GM21515 (cell line): ENCODE results near the gene BDH1.
A peak's percentile ranks its signal among the peaks of the same experiment; 100 is the strongest.
"Not testable (repeated sequence)": the region's sequence is repeated elsewhere in the genome, so short reads cannot be mapped to it uniquely, and the experiment has no call there.

Experiments
- ATAC-seq: cut with Tn5 transposase; IDR thresholded peaks from one replicate; pipeline ENCODE4 v1.9.1; 2021; ENCODE audit not compliant: unreplicated experiment

Gene BDH1

GRCh38 chr3:197578376-197578775, 22.6 kb upstream of the BDH1 start:
- ATAC-seq = no peak

DNA sequence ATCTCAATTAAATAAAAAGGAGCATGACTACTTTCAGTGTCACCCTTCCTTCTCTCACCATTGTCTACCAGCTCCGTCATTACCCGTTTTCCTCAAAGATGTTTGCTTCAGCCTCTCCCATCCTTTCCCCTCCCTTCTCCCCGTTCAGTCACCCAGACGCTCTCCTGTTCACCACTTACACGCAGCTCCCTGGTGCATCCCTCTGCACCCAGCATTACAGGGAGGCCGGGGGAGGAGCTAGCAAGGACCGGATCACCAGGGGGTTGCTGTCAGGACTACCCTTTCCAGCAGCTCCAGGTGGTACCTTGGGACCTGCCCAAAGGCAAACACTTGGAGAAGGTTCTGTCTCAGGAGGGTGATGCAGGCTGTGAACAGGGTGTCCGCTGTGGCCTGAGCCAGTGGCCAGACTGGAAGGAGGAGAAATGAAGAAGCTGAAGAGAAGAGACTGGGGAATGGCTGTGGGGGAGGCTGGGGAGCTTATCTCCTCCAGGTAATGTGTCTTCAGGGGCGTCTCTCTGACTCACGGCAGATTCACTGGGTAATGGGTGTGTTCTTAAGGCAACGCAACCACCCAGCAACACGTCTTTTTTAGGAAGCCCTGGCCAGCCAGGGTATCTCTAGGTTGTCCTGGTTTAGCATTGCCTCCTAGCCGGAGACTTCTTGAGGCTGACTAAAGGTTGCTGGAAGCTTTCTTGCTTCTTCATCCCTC, 21.8 kb upstream of the BDH1 start:
- ATAC-seq = no peak

GRCh38 chr3:197576838-197577237, 21.1 kb upstream of the BDH1 start:
- no peak for ATAC-seq

GRCh38 chr3:197575362-197575761, 19.6 kb upstream of the BDH1 start:
- no peak for ATAC-seq

GRCh38 chr3:197574396-197574991, 18.7 kb upstream of the BDH1 start:
- ATAC-seq = not testable (repeated sequence)

- no peak for ATAC-seq
Observed at GRCh38 chr3:197573048-197573767, 17.4 kb upstream of the BDH1 start.

- not testable (repeated sequence) for ATAC-seq
Observed at GRCh38 chr3:197571880-197572172, 16.1 kb upstream of the BDH1 start.

- ATAC-seq = not testable (repeated sequence)
Observed at GRCh38 chr3:197571074-197571879, 15.5 kb upstream of the BDH1 start.

DNA sequence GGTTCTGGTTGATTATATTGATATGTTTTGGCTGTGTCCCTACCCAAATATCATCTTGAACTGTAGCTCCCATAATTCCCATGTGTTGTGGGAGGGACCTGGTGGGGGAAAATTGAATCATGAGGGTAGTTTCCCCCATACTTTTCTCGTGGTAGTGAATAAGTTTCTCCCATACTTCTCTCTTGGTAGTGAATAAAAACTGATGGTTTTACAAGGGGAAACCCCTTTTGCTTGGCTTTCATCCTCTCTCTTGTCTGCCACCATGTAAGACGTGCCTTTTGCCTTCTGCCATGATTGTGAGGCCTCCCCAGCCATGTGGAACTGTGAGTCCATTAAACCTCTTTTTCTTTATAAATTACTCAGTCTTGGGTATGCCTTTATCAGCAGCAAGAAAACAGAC, 13.7 kb upstream of the BDH1 start:
- ATAC-seq = not testable (repeated sequence)

DNA sequence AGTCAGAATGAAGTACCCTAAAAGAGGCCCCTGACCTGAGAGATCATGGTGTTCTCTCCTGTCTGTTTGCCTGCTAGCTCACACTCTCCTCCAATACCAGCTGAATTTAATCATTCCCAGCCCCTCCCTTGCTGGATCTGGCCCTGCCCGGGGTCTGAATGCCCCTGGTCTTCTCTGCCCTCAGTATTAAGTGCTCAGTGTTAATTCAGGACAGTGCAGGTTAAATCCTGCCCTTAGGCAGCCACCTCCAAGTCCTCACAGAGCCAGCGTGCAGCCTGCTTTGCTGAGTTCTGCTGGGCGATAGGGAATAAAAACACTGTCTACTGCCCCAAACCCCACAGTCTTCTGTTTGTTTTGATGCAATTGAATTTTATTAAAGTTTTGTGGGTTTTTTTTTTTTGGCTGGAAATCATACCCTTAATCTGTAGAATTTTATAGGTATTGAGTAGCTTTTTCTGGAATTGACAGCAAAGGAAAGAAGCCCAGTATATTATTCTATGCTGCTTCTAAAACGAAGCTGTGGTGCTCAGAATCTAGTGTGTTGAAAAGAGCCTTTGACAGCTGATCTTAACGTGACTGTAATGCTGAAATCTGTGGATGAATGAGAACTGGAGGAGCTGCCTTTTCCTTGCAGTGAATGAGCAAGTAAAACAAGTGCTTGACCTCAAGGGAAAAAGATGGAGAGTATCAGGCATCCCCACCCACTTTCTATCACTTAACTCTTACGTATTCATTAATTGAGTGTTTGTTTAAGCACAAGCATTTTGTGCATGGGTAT, 12.3 kb upstream of the BDH1 start:
- no peak for ATAC-seq

GRCh38 chr3:197566155-197566554, 10.4 kb upstream of the BDH1 start:
- ATAC-seq = not testable (repeated sequence)

DNA sequence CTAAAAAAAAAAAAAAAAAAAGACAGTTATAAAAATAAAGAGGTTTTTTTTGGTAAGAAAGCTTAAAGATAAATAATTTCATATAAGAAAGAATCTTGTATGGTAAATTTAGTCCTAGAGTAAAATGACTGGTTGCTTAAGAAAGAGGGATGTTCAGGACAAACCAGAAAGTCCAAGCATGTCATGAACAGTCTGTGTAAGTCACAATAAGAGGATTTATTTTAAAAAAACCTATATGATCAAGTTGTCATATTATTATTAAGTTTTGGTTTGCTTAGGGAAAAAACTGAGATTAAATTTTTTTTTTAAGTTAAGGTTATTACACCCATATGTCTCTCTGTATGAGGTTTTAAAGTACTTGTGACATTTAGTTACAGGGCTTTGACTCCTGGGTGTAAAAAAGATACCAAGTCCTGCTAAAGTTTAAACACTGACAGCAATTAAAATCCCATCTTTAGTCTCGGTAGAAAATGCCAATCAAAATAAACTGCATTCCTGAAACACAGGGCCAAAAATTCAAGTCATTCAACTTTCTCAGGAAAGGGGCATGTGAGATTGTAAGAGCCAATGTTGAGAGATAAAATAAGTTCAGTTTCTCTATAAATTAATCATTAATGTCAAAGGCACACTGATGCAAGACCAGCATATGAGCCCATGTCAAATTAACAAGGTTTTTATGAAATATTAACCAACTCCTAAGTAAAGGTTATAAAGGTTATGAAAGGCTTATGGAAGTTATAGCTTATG, 8.5 kb upstream of the BDH1 start:
- no peak for ATAC-seq

DNA sequence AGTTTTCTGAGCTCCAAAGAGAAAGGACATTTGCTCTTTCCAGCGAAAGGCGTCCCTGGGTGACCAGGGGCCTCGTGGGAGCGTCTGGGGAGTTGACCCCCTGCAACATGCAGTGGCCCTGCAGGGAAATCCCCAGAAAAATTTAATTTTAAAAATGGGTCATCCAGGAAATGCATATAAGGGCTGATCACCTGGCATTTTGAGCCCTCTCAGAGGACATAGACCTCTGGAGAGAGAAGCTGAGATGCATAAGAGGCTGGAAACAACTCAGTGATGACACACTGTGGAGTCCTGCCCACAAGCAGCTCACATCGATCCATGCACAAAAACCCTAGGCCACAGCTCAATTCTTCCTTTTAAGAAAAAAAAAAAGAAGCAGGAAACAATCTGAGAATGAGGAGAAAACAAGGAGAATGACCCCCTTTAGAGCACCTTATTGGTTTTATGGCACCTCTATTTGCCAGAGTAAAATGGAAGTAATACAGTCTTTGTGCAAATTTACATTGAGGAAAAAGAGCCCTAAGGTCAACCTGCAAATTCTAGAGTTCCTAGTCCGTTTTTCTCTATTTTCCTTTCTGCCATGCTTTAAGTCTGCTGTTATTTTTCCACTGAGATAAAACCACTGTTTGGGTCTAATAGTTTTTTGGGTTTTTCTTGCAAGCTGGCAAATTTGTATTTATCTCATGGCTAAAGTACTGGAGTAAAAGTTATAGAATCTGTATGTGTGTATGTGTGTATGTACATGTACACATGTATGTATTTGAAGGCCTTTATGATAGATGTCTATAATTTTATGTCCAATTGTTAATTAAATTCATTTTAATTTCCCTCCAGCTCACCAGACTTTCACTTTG, 6.9 kb upstream of the BDH1 start:
- ATAC-seq = no peak

- ATAC-seq = no peak
Observed at GRCh38 chr3:197561926-197562325, 6.2 kb upstream of the BDH1 start.

DNA sequence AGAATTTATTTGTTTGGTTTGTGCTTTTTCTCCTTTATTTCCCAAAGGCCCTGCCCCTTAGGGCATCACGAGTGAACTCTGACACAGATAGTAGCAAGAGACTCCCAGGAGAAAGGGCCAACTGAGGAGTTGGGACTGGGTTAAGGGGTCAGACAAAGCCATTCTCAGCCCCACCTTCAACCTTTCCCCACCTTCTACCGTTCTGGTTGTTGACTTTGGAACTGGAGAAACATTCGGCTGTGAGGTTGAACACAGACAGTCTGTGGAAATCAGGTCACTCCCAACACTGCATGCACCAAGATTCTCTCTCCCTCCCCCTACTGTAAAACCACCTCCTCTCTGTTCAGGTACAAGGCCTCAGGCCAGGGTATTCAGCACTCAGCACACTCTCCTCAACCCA, 3.9 kb upstream of the BDH1 start:
- ATAC-seq = no peak

- peak; percentile 96 for ATAC-seq
Observed at GRCh38 chr3:197554562-197555280, 1.0 kb downstream of the BDH1 start.

DNA sequence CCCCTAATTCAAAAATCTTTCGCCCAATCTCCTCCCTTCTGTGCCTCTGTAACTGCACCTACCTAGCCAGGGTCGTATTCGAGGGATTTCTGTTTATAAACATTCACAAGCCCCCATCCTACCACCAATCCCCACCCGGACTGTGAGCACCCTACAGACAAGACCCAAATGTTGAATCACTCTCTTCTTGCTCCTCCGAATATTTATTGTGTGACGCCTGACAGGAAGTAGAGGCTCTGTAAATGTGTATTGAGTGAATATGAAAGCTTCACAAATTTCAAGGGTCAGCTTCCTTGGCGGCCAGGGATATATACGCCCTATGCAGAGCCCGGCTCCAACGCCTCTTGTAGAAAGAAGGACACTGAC, 1.6 kb downstream of the BDH1 start:
- peak; percentile 1 for ATAC-seq

DNA sequence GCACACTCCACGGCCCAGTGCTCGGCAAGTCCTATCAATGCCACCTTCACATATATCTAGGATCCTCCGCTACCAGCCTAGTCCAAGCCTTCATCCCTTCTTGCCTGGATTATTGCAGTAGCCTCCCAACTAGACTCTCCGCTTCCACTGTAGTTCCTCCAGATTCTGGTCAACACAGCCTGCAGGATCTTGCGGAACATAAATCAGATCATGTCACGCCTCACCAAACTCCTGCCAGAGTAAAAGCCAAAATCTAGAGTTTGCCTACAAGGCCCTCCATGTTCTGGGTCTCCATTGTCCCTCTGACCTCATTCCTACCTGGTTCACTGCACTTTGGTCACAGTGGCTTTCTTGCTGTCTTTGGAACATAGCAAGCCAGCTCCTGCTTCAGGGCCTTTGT, 3.6 kb downstream of the BDH1 start:
- no peak for ATAC-seq

- no peak for ATAC-seq
Observed at GRCh38 chr3:197550489-197550888, 5.3 kb downstream of the BDH1 start.
